ENCODE measurements around the gene MKKS. TPM values are rescaled to one million over a fixed set of nuclear protein-coding genes. Genes with fewer than 3 reads are reported as not detected.
A peak's percentile ranks its signal among the peaks of the same experiment; 100 is the strongest.

The MKKS gene
- total and polyA plus RNA-seq, 2 of the 13 experiments (the other 11 are each of a cell fraction or from before 2014, with no cell fraction given) = 26.7 to 34.5 TPM

- Histone ChIP-seq H3K36me3 (replicated peaks in 1 of 2; ENCODE audit: control insufficient read depth in 1 of 2, insufficient read depth in 2 of 2, low read length in 2 of 2) (peaks cover 4 to 10% of the 10 kb centered on the region in 2 experiments; a peak in 3 of 5 replicates), H3K9ac (ENCODE audit: insufficient read depth, low read depth, low read length) (no peak overlapping the region), H4K20me1 (ENCODE audit: insufficient read depth, low read length) (no peaks in the 10 kb centered on the region), H2AFZ (ENCODE audit: low read length) (no peak overlapping the region), H3K27ac (ENCODE audit: extremely low read length, insufficient read depth, low read length) (no peak overlapping the region), H3K9me3 (ENCODE audit: low read length) (no peaks in the 10 kb centered on the region), H3K79me2 (ENCODE audit: insufficient read depth, low read length) (no peaks in the 10 kb centered on the region), H3K4me3 (replicated peaks in 1 of 3; ENCODE audit: insufficient read depth in 1 of 3, low read depth in 2 of 3, low read length in 3 of 3) (no peak overlapping the region), H3K4me2 (ENCODE audit: low read depth, low read length) (no peak overlapping the region), H3K27me3 (ENCODE audit: control insufficient read depth in 1 of 2, insufficient read depth in 2 of 2, low read length in 2 of 2) (no peaks in the 10 kb centered on the region), H3K4me1 (ENCODE audit: insufficient read depth, low read length) (no peaks in the 10 kb centered on the region)
- no peak for DNase-seq (ENCODE audit: low spot score)
- ATAC-seq = peak; percentile 79
- no TSS peak for BruUV-seq (replicated peaks)
- no peak for FAIRE-seq
- intact Hi-C loops (cut with micrococcal nuclease; ENCODE audit: unreplicated experiment) = loop anchor here (2.0 to 5.0 kb wide), 3 partner anchors 38 to 143 kb away; no protein-coding TSS in a partner anchor
- POLR2A ChIA-PET = interaction anchor here (1.4 kb wide), 1 partner anchor 29 kb away, joined by 7 read pairs; the partner anchor contains the start of genes MKKS and SLX4IP
- in situ Hi-C loops (cut with HindIII; ENCODE audit: extremely low pct_ligation_motif_present, low pct_unique_long_range_greater_than_20kb) = no loop called here
- WGBS (ENCODE audit: low lambda C conversion rate) = 75% methylated on average over 4 of the region's 4 CpGs
- CTCF ChIA-PET (ENCODE audit: low intra/inter-chr PET ratio, low total read pairs) = interaction anchor here (1.3 kb wide), 1 partner anchor 88 kb away, joined by 5 read pairs; no protein-coding TSS in a partner anchor
- TF ChIP-seq SMYD3 (CRISPR knock-in tag; IDR thresholded peaks at IDR 0.05) (0 out of 2 replicates have a peak, but pooled peaks have one; percentile 28), PHF8 (CRISPR knock-in tag; IDR thresholded peaks at IDR 0.05) (0 out of 2 replicates have a peak, but pooled peaks have one; percentile 20), ZNF781 (CRISPR knock-in tag; IDR thresholded peaks at IDR 0.05; ENCODE audit: borderline replicate concordance, not compliant biosample characterization) (no peak), ZNF513 (CRISPR knock-in tag; conservative IDR thresholded peaks at IDR 0.05) (no peak), JUND (CRISPR knock-in tag; IDR thresholded peaks at IDR 0.05) (no peak), TBX3 (IDR thresholded peaks at IDR 0.05; ENCODE audit: borderline replicate concordance) (no peak), ELK4 (CRISPR knock-in tag; IDR thresholded peaks at IDR 0.05; ENCODE audit: borderline replicate concordance) (no peak), RAD21 (CRISPR knock-in tag; IDR thresholded peaks at IDR 0.05) (no peak), SMC3 (IDR thresholded peaks at IDR 0.05; ENCODE audit: low read length) (peak; percentile 32; the same call in 1 of the 2 replicates), ZMYM4 (CRISPR knock-in tag; IDR thresholded peaks at IDR 0.05) (0 out of 2 replicates have a peak, but pooled peaks have one; percentile 12), MEIS1 (CRISPR knock-in tag; IDR thresholded peaks at IDR 0.05; ENCODE audit: borderline replicate concordance) (no peak), ZNF83 (CRISPR knock-in tag; IDR thresholded peaks at IDR 0.05; ENCODE audit: borderline replicate concordance) (no peak), CTCF (CRISPR knock-in tag; IDR thresholded peaks at IDR 0.05) (peak; percentile 64), SATB2 (CRISPR knock-in tag; IDR thresholded peaks at IDR 0.05) (no peak), ZNF556 (CRISPR knock-in tag; IDR thresholded peaks at IDR 0.05; ENCODE audit: borderline replicate concordance) (no peak), ZNF230 (CRISPR knock-in tag; IDR thresholded peaks at IDR 0.05) (no peak), TAF15 (IDR thresholded peaks at IDR 0.05; ENCODE audit: low read depth, low read length, poor library complexity, severe bottlenecking) (no peak), ZNF766 (CRISPR knock-in tag; IDR thresholded peaks at IDR 0.05; ENCODE audit: borderline replicate concordance) (no peak), TOPORS (CRISPR knock-in tag; IDR thresholded peaks at IDR 0.05) (0 out of 2 replicates have a peak, but pooled peaks have one; percentile 52), ARNT (IDR thresholded peaks at IDR 0.05) (no peak), PPARG (CRISPR knock-in tag; conservative IDR thresholded peaks at IDR 0.05) (0 out of 2 replicates have a peak, but pooled peaks have one; percentile 20), HNRNPL (IDR thresholded peaks at IDR 0.05; ENCODE audit: low read depth, low read length) (no peak)
Measured at GRCh38 chr20:10404959-10405530, 29.0 kb downstream of the MKKS start.

Data from HepG2 (cell line).